Stimulated activated CD8-positive, alpha-beta memory T cell treated with anti-CD3 and anti-CD28 coated beads, Interleukin-15, amount 100 ng/mL, for 4 hours (primary cell): ENCODE measurements around the gene USP8.

ENCODE experiments used
- DNase-seq, 2 donors: peaks; one replicate each; pipeline ENCODE4 v3.0.0-alpha.2; 2020; ENCODE audit warnings: low read depth in 2 of 2

The USP8 gene

GRCh38 chr15:50543556-50543955 is 119.4 kb downstream of the USP8 start:
- DNase-seq: no peak

DNA sequence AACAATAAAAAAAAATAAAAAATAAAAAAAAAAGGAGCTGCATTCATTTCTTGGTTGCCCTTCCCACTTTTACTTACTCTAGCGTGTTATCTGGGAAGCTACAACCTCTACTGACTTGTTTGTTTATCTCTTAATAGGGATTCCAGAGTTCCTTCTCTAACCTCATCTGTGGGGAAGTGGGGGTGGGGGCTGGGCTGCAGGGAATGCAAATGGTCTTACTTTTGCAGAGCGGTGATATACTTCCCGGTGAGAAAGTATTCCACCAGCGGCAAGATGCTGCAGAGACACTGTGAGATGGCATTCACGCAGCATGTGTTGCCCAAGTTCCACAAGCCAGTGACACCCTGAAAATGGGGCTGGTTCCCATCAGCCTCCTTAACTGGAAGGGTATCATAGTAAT is 120.2 kb downstream of the USP8 start:
- no peak for DNase-seq

- no peak for DNase-seq
Observed at GRCh38 chr15:50546566-50546965, 122.4 kb downstream of the USP8 start, which contains the start of gene USP50. Gene USP50, minus strand, starts transcription at chr15:50546666. Its CDS starts 141 bp downstream, at chr15:50546525.

DNA sequence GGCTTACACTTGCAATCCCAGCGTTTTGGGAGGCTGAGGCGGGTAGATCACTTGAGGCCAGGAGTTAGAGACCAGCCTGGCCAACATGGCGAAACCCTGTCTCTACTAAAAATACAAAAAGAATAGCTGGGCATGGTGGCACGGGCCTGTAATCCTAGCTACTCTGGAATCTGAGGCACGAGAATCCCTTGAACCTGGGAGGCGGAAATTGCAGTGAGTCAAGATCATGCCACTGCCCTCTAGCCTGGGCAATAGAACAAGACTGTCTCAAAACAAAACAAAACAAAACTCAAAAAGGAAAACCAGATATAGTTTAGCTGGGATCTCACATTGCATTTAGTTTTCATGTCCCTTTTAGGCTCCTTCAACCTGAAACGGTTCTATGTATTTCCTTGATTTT is 125.1 kb downstream of the USP8 start:
- no peak for DNase-seq

DNA sequence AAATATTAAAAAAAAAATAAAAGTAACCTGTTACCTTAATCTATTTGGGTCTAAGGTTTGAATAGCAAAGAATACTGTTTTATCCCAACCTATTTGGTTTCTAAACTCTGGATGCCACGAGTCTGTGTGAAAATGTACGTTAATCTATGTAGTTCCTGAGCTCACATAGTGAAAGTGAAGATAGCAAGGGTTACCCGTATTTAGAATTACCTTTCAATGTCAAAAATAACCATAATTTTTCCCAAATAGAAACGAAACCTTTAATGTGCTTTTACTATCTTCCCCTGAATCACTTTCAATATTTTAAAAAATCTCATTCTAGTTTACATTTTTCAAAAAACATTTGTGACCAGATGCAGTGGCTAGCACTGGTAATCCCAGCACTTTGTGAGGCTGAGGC is 128.0 kb downstream of the USP8 start:
- DNase-seq: no peak

DNA sequence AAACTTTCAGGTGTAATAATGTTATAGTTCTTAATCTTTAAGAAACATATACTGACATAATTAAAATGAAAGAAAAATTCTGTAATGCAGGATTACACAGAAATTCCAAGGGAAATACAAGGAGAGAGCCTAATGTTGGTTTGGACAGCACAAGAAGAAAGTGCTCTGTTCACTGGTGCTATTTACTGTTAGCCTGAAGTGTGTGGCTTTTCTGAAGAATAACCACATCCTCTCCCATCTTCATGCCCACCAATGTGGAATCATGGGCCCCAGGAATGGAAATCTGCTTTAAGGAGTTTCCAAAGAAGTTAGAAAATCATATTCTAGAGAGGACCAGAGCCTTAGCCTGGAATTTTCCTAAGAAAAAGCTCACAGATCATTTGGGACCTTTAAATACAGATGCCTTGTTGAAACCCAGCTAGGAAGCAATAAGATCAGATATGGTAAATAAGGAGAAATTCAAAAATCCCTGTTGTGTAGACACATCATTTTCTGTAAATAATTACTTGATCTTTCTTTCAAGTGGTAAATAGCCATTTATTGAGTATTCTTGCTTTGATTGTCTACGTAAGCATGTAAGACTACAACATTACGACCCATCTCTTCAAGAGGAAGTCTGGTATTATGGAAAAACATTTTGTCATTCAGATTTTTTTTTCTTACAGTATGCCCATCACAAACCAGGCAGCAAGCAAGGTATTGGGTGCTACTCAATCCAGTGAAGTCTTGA is 132.6 kb downstream of the USP8 start:
- DNase-seq: no peak

GRCh38 chr15:50558012-50558411 is 133.8 kb downstream of the USP8 start:
- DNase-seq: no peak

GRCh38 chr15:50562735-50563640 is 138.8 kb downstream of the USP8 start:
- DNase-seq: no peak

DNA sequence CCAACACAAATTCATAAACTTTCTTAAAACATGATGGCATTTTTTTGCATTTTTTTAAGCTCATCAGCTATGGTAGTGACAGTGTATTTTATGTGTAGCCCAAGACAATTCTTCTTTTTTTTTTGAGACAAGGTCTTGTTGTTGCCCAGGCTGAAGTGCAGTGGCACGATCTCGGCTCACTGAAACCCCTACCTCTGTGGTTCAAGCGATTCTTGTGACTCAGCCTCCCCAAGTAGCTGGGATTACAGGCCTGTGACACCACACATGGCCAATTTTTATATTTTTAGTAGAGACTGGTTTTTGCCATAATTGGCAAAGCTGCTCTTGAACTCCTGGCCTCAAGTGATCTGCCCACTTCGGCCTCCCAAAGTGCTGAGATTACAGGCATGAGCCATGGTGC is 139.6 kb downstream of the USP8 start:
- DNase-seq: no peak
